Tibial nerve (tissue), 4 donors: ENCODE data around the gene RASA1. TPM values are rescaled to one million over a fixed set of nuclear protein-coding genes. Genes with fewer than 3 reads are reported as not detected.

Experiments
- DNase-seq, 2 donors: peaks; one replicate each; pipeline ENCODE4 v3.0.0-alpha.2; 2019; ENCODE audit warnings: low spot score in 2 of 2
- H3K27ac ChIP-seq, 4 donors: fragments of 200-600 bp; sonication (generic) in 3 of 4; one replicate each; pipeline ENCODE4 v1.5.1; 2017 to 2019; ENCODE audit warnings: mild to moderate bottlenecking in 1 of 4
- H3K27me3 ChIP-seq, 2 donors: fragments of 200-600 bp; sonication (generic) in 1 of 2; one replicate each; pipeline versions ENCODE4 v1.5.1 to v1.6.0; 2017 to 2019
- H3K36me3 ChIP-seq, 3 donors: fragments of 200-600 bp; sonication (generic); one replicate each; pipeline ENCODE4 v1.5.1; 2018 to 2019
- H3K4me1 ChIP-seq, 4 donors: fragments of 200-600 bp; sonication (generic) in 3 of 4; one replicate each; pipeline ENCODE4 v1.5.1; 2017 to 2019
- H3K4me3 ChIP-seq, 4 donors: fragments of 200-600 bp; sonication (generic) in 3 of 4; one replicate each; pipeline ENCODE4 v1.5.1; 2017 to 2019; ENCODE audit warnings: mild to moderate bottlenecking in 1 of 4, moderate library complexity in 1 of 4
- H3K9me3 ChIP-seq, 4 donors: fragments of 200-600 bp; sonication (generic) in 3 of 4; one replicate each; pipeline ENCODE4 v1.5.1; 2017 to 2019
- EP300 ChIP-seq, 2 donors: sonication (generic); formaldehyde crosslinking; IDR thresholded peaks; one replicate each; pipeline ENCODE4 v1.6.1; 2017; ENCODE audit warnings: antibody characterized with exemption in 2 of 2, mild to moderate bottlenecking in 1 of 2
- POLR2A ChIP-seq, 2 donors: fragments of 450-650 bp; IDR thresholded peaks; one replicate each; pipeline ENCODE4 v1.6.1; 2017; ENCODE audit warnings: antibody characterized with exemption in 2 of 2, mild to moderate bottlenecking in 2 of 2, moderate library complexity in 2 of 2
- WGBS, 2 donors: methylation state at CpG; one replicate each; pipeline ENCODE4 v1.1.5; 2018; 5-methylcytosine and 5-hydroxymethylcytosine counted together
- total RNA-seq, 4 donors: library from RNA; depleted of rRNA; stranded (reverse); fragments of >200 nt; gene quantifications; one replicate each; pipeline ENCODE4 v1.1.0, GENCODE V29; 2016
- TF ChIP-seq, protein P1 (sequence below), 5 experiments: fragments of 200-600 bp in 3 of 5; fragments of 450-650 bp in 2 of 5; sonication (generic) in 3 of 5; IDR thresholded peaks; one replicate each; pipeline ENCODE4 v1.5.1; 2016 to 2019; ENCODE audit warnings: antibody characterized with exemption in 5 of 5, mild to moderate bottlenecking in 3 of 5, moderate library complexity in 2 of 5

The RASA1 gene
- total RNA-seq, 4 donors from 2014 or later = 26.9 to 40.6 (median 33.7) TPM

- 54 to 73% methylated on average over 2 of the region's 2 CpGs for WGBS, 2 donors
Observed at GRCh38 chr5:87327998-87328397, 60.3 kb downstream of the RASA1 start.

GRCh38 chr5:87329114-87329513 is 61.4 kb downstream of the RASA1 start:
- no peak for TF ChIP-seq POLR2A (IDR thresholded peaks at IDR 0.05)
- no peaks in the 10 kb centered on the region for H3K27me3 ChIP-seq
- no peak overlapping the region for H3K27ac ChIP-seq
- H3K36me3 ChIP-seq = peaks cover 0 to 5% (median 0%) of the 10 kb centered on the region in 3 donors
- no peak for DNase-seq
- WGBS, 2 donors = 86 to 92% methylated on average over 6 of the region's 6 CpGs
- H3K4me1 ChIP-seq = peaks cover 0 to 10% (median 3%) of the 10 kb centered on the region in 4 donors
- no peaks in the 10 kb centered on the region for H3K9me3 ChIP-seq
- H3K4me3 ChIP-seq = no peak overlapping the region

More at GRCh38 chr5:87327998-87328397, 60.3 kb downstream of the RASA1 start:
- no peak for DNase-seq
- Histone ChIP-seq H3K4me1 (peaks cover 0 to 19% (median 3%) of the 10 kb centered on the region in 4 donors), H3K36me3 (no peaks in the 10 kb centered on the region), H3K27ac (no peak overlapping the region), H3K4me3 (no peak overlapping the region), H3K27me3 (no peaks in the 10 kb centered on the region), H3K9me3 (no peaks in the 10 kb centered on the region)
- TF ChIP-seq POLR2A (IDR thresholded peaks at IDR 0.05) = no peak

DNA sequence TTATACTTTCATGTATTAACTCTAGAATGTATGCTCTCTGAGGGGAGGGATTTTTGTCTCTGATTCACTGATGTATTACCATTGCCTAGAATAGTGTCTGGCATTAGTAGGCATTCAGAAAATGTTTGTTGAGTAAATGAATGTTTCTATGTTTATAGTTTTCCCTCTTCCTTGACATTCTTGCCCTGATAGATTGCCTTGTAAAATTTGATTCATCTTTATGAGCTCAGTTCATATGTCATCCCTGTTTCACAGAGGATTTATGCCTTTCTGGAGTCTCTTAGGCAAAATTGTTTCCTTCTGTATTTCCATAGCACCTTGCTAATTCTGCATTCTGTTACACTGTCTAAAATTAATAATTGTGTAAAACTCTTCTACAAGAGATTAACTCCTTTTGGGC is 72.3 kb downstream of the RASA1 start:
- Histone ChIP-seq H3K4me1 (no peaks in the 10 kb centered on the region), H3K36me3 (peaks cover 0 to 56% (median 0%) of the 10 kb centered on the region in 3 donors), H3K27me3 (no peaks in the 10 kb centered on the region), H3K27ac (peak overlapping the region in 3 of 4 donors; percentile 12 to 60 (median 21)), H3K9me3 (no peaks in the 10 kb centered on the region), H3K4me3 (no peak overlapping the region)
- no peak for DNase-seq
- TF ChIP-seq, protein P1, sequence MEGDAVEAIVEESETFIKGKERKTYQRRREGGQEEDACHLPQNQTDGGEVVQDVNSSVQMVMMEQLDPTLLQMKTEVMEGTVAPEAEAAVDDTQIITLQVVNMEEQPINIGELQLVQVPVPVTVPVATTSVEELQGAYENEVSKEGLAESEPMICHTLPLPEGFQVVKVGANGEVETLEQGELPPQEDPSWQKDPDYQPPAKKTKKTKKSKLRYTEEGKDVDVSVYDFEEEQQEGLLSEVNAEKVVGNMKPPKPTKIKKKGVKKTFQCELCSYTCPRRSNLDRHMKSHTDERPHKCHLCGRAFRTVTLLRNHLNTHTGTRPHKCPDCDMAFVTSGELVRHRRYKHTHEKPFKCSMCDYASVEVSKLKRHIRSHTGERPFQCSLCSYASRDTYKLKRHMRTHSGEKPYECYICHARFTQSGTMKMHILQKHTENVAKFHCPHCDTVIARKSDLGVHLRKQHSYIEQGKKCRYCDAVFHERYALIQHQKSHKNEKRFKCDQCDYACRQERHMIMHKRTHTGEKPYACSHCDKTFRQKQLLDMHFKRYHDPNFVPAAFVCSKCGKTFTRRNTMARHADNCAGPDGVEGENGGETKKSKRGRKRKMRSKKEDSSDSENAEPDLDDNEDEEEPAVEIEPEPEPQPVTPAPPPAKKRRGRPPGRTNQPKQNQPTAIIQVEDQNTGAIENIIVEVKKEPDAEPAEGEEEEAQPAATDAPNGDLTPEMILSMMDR (IDR thresholded peaks at IDR 0.05) = no peak
- TF ChIP-seq EP300 (IDR thresholded peaks at IDR 0.05) (no peak), POLR2A (IDR thresholded peaks at IDR 0.05) (no peak)

DNA sequence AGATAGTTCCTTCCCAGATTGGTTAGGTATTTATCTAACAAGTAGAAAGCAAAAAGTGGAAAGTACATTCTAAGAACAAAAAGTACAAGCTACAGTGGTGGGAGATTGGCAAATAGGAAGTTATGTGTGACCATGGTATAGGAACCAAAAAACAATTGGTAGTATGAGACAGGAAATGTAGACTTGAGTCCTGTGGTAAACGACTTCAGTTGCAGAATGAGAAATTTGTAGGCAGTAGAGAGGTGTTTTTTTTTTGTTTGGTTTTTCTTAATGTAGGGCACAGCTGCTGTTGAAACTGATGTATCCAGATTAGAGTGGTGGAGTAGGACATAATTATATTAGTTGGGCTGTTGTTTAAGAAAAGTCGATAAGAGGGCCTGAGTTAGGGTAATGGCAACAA is 73.0 kb downstream of the RASA1 start:
- Histone ChIP-seq H3K27me3 (no peaks in the 10 kb centered on the region), H3K27ac (peak overlapping the region in 3 of 4 donors; percentile 5 to 60 (median 21)), H3K36me3 (peaks cover 0 to 59% (median 0%) of the 10 kb centered on the region in 3 donors), H3K4me1 (no peaks in the 10 kb centered on the region), H3K4me3 (no peak overlapping the region), H3K9me3 (no peaks in the 10 kb centered on the region)
- no peak for TF ChIP-seq POLR2A (IDR thresholded peaks at IDR 0.05)
- peak; percentile 18 to 50 for TF ChIP-seq EP300 (IDR thresholded peaks at IDR 0.05)
- TF ChIP-seq, protein P1 (IDR thresholded peaks at IDR 0.05) = no peak
- DNase-seq = no peak
- 67 to 81% methylated on average over 2 of the region's 2 CpGs for WGBS, 2 donors

- WGBS, 2 donors = 75 to 89% methylated on average over 1 of the region's 1 CpG
- no peak overlapping the region for H3K27ac ChIP-seq
- H3K36me3 ChIP-seq = peaks cover 0 to 41% (median 0%) of the 10 kb centered on the region in 3 donors
- H3K4me1 ChIP-seq = peaks cover 0 to 7% (median 0%) of the 10 kb centered on the region in 4 donors
- no peak overlapping the region for H3K4me3 ChIP-seq
- no peak for TF ChIP-seq EP300 (IDR thresholded peaks at IDR 0.05)
- no peak for TF ChIP-seq POLR2A (IDR thresholded peaks at IDR 0.05)
- H3K27me3 ChIP-seq = no peaks in the 10 kb centered on the region
- H3K9me3 ChIP-seq = no peaks in the 10 kb centered on the region
- DNase-seq = no peak
Observed at GRCh38 chr5:87347272-87347671, 79.6 kb downstream of the RASA1 start.

- no peak for DNase-seq
- H3K9me3 ChIP-seq = no peaks in the 10 kb centered on the region
- H3K27me3 ChIP-seq = no peaks in the 10 kb centered on the region
- TF ChIP-seq, protein P1 (IDR thresholded peaks at IDR 0.05) = no peak
- TF ChIP-seq EP300 (IDR thresholded peaks at IDR 0.05) = no peak
- no peak for TF ChIP-seq POLR2A (IDR thresholded peaks at IDR 0.05)
- no peak overlapping the region for H3K27ac ChIP-seq
- H3K4me1 ChIP-seq = peaks cover 0 to 7% (median 0%) of the 10 kb centered on the region in 4 donors
- no peak overlapping the region for H3K4me3 ChIP-seq
- H3K36me3 ChIP-seq = peaks cover 0 to 35% (median 0%) of the 10 kb centered on the region in 3 donors
Observed at GRCh38 chr5:87347841-87348240, 80.2 kb downstream of the RASA1 start.

DNA sequence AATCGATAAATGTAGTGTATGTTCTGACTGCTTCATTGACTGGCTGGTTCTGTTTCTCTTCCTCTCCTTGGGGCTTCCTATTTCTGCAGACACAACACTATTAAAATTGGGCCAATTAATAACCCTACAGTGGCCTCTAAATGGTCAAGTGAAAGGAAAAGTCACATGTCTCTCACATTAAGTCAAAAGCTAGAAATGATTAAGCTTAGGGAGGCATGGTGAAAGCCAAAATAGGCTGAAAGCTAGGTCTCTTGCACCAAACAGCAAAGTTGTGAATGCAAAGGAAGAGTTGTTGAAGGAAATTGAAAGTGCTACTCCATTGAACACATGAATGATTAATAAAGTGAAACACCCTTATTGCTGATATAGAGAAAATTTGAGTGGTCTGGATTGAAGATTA is 86.8 kb downstream of the RASA1 start:
- no peak for DNase-seq
- peaks cover 0 to 49% (median 0%) of the 10 kb centered on the region in 3 donors for H3K36me3 ChIP-seq
- H3K4me1 ChIP-seq = no peaks in the 10 kb centered on the region
- no peaks in the 10 kb centered on the region for H3K9me3 ChIP-seq
- TF ChIP-seq EP300 (IDR thresholded peaks at IDR 0.05) (no peak), POLR2A (IDR thresholded peaks at IDR 0.05) (no peak)
- TF ChIP-seq, protein P1 (IDR thresholded peaks at IDR 0.05) = no peak
- no peak overlapping the region for H3K27ac ChIP-seq
- 100% methylated on average over 1 of the region's 1 CpG for WGBS, 2 donors
- no peaks in the 10 kb centered on the region for H3K27me3 ChIP-seq
- H3K4me3 ChIP-seq = no peak overlapping the region
